NCI-H1092 treated with DMSO at 0.1 percent for 48 hours (cell line): ENCODE measurements around the gene CRIP2.

Source experiments
- DNase-seq: peaks from one replicate; lab custom pipeline; 2025; lab: John Stamatoyannopoulos, UW

CRIP2 gene

DNA sequence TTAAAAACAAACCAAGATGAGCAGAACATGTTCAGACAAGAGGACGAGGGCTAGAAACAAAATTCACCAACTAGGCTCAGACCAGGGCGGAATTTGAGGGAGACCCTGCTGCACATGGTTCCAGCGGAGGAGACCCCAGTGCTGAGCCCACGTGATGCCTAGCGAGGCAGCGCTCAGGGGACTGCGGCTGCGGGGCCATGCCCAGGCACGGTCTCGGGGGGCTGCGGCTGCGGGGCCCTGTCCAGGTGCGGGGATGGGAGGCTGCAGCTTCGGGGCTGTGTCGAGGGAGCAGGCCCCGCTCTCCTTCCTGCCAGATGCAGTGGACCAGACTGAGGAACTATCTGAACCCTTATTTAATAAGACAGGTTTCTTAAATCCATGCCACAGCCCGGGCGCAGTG lies 12.7 kb upstream of the CRIP2 start:
- no peak for DNase-seq

DNA sequence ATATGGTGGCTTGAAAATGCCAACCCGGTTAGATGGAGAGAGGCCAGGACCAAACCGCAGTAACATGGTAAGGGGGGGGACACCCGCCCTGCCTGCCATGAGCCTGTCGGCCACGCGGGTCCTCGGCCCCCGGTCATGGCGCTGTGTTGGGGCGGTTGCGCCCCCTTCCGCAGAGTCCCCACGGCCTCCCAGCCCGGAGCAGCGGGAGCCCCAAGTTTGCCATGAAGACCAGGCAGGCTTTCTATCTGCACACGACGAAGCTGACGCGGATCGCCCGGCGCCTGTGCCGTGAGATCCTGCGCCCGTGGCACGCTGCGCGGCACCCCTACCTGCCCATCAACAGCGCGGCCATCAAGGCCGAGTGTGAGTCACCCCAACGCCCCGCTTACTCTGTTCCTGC lies 10.1 kb upstream of the CRIP2 start:
- DNase-seq, result no peak

DNA sequence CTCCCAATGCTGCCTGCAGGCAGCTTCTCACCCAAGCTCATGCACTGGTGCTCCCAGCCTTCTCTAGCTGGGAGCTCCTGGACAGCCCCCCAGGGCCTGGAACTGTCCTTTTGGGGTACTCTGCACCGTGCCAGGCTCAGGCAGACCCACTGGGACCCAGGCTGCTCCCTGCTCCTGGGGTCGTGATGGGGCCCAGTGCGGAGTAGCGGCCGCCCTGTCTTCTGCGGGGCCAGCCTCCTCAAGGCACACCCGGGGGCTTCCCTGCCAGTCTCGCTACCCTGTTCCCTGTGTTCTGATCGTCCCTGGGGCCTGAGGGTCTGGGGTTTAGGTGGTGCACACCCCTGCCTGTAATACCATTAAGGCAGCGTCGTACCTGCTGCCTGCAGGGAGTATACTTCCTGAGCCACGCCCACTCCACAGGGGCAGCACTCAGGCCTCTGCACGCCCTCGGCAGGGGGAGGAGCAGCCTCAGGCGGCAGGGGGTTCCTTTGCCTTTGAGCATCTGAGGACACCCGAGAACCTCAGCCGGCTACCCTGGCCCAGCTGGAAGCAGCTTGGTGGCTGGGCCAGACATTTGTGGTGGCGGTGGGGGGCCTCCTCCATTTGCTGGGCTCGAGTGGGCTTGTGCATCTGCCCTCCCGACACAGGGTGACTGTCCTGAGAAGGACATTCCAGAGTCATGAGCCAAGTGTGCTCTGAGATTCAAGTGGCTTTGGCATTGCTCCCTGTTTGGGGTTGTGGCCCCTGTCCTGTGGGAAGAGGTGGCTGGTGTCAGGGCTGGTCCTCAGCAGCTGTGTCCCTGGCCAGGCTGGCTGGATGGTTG lies 9.2 kb upstream of the CRIP2 start:
- no peak for DNase-seq

DNA sequence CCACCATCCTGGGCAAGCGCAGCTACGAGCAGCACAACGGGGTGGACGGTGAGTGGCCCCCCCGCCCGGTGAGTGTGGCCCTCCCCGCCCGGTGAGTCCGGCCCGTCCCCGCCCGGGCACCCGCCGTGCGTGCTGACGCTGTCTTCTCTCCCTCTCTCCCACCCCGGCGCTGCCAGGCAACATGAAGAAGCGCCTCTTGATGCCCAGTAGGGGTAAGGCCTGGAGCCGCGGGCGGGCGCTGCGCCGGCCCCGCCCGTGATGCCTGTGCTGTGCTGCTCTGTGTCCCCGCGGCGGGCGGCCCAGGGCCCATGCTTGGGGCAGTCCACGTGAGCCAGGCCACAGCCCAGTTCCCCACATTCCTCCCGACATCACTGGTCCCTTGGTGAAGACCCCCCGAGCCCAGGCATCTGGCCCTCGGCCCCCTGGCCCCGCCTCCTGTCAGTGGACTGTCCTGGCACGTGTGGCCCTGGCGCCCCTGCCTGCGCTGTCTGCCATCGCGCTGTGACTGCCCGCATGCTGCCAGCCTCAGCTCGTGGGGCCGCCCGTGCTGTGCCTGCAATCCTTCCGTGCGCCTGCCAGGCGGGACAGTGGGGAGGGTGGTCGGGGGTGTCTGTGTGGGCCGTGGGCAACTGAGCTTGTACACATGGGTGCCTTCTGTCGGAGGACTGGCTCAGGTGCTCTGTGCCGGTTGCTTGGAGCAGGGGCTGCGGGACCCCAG lies 7.9 kb upstream of the CRIP2 start:
- no peak for DNase-seq

DNA sequence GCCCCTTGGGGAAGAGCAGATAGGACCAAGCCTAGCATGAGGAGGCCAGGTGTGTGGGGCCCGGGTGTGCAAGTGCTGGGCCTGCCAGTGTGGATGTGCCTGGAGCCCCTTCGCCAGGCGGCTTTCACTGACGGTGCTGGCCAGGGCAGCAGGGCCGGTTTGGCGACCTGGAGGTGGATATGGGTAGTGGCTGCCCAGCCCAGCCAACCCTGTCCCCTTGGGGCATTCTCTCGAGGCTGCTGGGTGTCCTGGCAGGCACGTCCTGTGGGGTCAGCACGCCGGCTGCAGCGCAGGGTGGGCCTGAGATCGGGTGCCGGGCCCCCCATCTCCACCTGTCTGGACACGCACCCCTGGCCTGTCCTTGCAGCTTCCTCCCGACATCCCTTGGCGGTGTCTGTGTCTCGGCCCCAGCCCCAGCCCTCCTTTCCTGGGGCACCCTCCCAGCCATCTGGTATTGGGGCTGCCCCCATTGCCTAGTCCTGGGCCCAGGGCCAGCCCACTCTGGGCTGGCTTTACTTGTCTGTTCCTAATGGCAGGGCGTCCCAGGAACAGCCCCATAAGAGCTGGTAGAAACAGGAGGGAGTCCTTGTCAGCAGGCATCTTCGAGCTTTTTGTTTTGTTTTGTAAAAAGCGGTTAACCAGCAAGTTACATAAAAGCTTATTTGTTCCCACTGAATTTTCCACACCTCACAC lies 7.2 kb upstream of the CRIP2 start:
- DNase-seq, result no peak

DNA sequence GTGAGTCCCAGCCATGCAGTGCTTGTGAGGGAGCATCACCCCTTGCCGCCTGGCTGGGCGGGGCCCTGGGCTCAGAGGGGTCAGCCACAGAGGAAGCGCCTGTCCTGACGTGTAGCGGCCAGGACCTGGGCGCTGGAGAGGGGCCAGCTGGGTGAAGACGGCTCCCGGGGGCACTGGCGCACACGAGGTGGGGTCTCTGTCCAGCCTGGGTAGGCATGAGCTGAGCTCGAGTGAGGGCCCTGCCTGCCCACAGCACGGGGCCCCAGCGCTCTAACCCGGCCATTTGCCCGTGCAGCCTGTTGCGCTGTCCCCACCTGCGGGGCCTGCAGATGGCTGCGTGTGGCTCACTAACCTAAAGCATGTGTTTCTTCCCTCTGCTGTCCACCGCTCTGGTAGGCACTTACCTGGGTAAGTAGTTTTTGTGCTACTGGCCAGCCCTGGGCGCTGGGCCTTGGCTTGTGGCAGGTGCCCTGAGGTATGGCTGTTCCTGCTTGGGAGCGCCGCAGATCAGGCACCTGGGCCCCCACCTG lies 6.6 kb upstream of the CRIP2 start:
- DNase-seq, result no peak

DNA sequence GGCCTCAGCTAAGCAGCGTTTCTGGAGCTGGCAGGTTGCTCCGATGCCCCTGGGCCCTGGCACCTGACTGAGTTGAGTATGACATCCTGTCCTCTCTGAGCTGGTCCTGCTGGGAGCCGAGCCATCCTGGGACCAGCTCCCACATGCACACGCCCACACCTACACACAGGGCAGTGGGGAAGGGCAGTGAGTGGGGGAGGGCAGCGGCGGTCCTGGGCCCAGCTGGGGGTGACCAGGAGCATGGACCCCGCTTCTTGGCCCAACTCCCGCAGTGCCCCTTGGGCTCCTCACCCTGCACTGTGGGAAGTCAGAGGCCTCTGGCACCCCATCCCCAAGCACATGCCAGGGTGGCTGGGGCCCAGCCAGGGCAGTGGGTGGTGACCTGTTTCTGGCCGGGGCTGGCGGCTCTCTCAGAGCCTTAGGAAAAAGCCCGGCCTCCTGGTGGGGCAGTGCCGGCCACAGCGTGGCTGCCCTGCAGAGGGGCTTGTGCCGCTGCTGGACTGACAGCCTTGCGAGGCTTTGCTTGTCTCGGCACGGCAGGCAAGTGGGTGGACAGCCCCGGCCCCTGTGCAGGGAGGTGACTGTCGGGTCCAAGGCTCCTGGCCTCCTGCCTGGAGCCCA lies 5.9 kb upstream of the CRIP2 start:
- DNase-seq, result no peak

DNA sequence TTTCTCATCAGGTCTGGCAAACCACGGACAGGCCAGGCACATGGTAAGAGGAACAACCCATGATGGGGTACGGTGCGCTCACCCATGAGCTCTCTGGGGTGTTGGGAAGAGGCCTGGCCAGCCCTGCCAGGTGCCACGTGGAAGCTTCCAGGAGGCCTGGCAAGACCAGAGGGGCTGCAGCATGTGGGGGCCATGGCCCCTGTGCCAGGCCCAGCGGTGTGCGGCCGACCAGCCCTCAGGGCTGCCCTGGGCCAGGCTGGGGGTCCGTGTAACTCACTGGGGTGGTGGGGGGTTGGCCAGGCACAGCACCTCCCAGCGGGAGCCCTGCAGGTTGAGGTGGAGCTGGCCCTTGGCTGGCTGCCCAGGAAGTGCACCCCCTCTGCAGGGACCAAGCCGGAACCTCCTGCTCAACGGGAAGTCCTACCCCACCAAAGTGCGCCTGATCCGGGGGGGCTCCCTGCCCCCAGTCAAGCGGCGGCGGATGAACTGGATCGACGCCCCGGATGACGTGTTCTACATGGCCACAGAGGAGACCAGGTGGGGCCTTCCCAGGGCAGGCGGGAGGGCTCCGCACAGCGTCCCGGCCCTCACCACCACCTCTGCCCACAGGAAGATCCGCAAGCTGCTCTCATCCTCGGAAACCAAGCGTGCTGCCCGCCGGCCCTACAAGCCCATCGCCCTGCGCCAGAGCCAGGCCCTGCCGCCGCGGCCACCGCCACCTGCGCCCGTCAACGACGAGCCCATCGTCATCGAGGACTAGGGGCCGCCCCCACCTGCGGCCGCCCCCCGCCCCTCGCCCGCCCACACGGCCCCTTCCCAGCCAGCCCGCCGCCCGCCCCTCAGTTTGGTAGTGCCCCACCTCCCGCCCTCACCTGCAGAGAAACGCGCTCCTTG lies 4.9 kb upstream of the CRIP2 start:
- no peak for DNase-seq

DNA sequence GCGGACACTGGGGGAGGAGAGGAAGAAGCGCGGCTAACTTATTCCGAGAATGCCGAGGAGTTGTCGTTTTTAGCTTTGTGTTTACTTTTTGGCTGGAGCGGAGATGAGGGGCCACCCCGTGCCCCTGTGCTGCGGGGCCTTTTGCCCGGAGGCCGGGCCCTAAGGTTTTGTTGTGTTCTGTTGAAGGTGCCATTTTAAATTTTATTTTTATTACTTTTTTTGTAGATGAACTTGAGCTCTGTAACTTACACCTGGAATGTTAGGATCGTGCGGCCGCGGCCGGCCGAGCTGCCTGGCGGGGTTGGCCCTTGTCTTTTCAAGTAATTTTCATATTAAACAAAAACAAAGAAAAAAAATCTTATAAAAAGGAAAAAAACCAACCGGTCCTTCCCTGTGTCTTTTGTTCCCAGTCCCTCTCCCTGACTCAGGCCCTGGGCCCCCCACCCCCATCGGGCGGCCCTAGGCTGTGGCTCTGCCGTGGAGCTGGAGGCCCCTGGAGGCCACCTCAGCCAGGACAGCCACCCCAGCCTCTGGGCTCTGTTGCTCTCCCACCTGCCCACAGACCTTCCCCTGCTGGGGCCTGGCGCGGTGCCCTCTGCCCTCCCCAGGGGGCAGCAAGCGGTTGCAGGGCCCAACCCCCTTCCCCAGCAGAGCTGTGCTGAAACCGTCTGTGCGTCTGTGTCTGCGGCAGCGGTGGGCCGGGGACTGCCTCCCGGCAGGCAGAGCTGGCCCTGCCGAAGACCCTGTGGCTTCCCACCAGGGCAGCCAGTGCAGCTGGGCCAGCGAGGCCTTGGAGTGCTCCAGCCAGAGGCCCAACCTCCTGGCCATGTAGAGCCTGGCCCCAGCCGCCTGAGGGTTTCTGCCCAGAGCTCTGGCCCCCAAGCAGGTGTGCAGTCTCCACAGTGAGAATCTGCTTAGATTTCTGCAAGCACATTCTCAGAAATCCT lies 4.0 kb upstream of the CRIP2 start:
- DNase-seq, result peak; percentile 67

DNA sequence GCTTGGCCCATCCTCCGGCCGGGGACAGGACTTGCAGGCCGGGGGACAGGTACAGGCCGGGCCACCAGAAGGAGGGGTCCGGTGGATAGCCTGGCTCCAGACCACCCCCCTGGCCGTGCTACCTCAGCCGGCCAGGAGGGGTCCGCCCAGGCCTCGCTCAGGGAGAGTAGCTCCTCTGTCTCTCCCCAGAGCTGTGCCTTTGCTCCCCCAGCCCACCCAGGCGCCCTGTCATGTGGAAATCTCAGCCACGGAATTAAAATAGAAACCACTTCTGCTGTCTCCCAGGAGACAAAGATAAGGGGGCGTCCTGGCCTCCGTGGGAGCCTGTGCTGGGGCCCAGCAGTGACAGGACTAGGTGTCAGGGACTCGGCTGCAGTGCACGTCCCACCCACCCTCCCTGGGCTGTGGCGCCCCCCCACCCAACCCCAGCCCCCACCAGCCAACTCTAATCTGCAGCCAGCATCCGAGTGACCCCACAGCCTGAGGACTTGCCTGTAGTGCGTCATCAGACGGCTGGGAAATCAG lies 3.3 kb upstream of the CRIP2 start:
- no peak for DNase-seq

DNA sequence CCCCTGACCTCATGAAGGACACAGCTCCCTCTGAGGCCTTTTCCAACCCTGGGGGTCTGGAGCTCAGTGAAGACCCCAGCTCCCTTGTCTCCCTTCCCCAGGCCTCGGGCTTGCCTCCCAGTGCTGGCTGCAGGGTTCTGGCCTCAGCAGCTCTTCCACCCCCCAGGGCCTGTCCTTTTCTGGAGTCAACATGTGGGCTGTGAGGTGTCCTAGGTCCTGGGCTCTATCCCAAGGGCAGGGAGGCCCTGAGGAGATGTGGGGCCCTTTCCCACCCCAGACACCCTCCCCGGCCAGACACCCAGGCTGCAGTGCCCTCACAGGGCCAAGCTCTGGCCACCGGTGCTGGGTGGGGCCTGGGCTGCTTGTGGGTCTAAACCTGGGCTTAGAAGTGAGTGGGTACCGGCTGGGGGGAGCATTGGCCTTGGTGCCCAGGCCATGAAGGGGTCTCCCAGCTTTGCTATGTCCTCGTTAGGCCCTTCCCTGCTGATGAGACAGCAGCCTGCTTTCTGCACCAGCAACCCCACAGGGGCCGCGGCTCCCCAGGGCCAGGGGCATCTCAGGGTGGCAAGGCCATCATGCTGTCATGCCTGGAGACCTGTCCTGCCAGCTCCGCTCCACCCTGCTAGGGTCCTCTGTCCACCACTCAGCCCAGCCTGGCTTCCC lies 2.7 kb upstream of the CRIP2 start:
- no peak for DNase-seq

DNA sequence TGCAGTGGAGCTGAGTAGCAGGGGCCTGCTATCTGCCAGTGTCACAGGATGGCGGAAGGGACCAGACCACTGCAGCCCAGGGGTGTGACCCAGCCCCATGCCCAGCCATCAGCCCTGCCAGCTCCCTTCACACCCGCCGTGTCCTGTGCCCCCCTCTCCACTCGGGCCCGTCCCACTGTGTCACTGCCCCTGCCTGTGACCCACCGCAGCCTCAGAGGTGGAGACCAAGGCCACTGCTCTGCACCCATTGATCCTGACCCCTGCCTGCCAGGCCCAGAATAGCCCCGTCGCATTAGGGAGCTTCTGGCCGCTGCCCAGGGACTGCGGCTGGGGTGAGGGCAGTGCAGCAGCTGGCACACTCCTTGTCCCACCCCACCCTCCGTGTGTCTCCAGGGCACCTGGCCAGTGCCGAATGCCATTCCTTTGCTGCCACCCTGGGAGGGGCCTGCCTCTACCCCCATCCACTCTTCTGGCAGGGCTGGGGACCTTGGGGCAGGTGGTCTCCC lies 2.1 kb upstream of the CRIP2 start:
- DNase-seq, result peak; percentile 68

DNA sequence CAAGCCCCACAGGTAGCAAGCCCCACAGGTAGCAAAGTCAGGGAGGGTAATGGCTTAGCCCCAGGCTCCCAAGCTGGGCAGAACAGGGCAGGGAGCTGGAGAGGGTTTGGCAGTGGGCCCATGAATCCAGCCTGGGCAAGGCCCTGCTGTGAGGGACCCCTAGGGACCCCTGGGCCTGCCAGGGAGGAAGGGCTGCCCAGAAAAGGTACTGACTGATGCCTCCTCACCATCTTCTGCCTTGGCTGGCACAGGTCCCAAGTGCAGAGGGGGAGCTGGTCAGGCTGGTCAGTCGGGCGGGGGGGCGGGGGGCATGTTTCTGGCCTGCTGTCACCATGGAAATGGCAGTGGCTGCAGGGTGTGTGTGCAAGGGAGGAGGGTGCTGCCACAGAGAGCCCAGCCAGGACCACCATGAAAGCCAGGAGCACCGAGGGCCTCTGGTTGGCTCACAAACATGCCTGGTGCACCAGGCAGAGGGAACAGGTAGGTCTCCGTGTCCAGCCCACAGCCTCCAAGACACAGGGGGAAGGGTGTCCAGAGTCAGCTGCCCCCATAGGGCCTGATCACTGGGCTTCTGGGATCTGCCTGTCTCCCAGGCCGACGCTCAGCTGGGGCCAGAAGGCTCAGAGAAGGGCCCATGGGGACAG lies 1.5 kb upstream of the CRIP2 start:
- DNase-seq, result peak; percentile 68

DNA sequence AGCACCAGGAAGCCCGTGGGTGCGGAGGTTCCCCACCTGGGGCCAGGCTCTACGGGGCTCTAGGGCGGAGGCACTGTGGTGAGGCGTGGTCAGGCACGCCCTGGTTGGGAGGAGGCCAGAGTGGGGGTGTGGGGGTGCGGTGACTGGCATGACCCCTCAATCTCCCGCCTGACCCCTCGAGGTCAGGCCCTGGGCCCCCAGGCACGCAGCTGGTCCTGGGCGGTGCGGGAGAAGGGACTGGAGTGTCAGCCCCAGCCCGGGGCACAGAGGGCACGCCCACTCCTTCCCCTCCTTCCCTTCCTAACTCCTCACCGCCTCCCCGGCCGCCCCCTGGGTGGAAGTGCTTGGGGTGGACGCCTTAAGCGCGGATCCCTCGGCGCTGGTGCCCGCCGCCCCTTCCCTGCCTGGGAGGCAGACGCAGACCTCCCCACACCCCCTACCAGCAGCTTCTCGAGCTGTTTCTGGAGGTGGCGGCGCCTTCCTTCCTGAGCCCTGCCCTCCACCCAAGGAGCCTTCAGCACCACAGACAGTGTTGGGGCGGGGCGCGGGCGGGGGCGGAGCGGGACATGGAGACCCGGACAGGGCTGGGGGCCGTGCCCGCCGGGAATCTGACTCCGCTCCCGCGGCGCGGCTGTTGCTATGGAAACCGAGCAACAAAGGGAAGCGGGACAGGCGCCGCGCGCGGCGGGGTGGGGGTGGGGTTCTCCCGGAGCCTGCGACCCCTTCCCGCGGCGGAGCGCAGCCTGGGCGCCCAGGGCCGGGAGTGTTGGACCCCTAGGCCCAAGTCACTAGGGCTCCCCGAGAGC lies 741 bp upstream of the CRIP2 start:
- peak; percentile 86 for DNase-seq

DNA sequence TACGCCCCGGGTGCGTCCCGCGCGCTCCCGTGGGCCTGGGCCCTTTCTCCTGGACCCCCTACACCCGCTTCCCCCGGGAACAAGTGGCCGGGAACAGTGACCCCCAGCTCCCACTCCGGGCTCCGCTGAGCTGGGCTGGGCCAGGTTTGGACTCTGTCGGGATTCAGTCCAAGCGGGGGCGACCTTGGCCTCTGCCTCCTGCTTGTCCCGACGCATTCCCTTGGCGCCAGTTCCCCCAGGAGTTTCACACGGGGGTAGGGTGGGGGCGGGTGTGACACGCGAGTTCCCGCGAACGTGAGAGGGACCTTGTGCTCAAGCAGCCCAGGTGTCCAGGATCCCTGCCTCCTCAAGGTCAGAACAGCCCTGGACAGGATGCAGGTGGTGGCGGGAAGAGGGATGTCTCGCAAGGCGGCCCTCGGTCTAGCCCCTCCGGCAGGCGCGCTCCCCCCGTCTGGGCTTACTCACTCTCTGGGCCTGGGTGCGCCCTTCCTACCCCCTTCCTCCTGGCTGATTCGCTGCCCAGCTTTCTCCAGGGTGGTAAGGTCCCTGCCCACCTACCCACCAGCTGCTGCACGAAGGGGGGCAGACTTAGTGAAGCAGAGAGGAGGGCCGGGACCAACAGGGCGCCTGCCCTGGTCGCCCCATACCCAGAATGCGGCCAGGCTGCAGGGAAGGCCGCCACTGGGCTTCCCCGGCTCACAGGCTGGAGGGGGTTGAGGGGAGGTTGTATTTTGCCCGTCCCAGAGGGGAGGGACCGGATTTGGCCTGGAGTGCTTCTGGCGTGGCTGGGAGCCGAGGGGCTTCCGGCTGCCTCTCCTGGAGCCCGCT lies 862 bp downstream of the CRIP2 start:
- peak; percentile 71 for DNase-seq

DNA sequence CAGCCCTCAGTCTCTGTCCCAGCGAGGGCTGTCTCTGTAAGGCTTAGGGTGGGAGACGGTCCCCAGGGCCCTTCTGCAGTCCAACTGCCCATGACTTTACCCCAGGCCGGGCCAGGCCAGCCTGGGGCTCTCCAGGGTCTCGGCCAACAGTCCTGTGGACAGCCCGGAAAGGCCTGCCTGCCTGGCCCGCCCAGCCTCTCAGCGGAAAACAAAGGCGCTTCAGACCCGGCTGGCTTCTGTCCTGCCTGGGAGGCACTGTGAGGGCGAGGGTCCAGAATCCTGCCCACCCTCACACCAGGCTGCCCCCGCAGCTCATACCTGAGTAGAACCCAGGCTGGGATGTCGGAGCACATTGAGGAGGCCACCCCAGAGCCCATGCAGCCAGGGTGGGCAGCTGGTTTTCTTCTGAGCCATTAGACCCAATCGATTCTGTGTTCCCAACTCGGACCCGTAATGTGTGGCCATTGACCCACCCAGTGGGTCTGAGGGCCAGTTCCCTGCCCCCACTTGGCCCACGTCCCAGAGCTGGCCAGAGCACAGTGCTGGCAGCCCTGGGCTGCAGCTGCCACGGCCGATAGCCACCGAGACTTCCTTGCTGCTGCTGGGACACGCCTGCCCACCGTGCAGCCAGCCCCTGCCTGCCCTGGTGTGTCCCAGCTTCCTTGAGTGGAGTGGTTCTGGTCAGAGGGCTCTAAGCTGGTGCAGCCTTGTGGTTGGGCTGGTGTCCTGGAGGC lies 1.6 kb downstream of the CRIP2 start:
- peak; percentile 65 for DNase-seq
